ENCODE results near the gene ASIC1.

ASIC1 gene

GRCh38 chr12:50041062-50041860, 16.1 kb upstream of the ASIC1 start:
- DNase-seq (ENCODE audit: low read depth): no peak

DNA sequence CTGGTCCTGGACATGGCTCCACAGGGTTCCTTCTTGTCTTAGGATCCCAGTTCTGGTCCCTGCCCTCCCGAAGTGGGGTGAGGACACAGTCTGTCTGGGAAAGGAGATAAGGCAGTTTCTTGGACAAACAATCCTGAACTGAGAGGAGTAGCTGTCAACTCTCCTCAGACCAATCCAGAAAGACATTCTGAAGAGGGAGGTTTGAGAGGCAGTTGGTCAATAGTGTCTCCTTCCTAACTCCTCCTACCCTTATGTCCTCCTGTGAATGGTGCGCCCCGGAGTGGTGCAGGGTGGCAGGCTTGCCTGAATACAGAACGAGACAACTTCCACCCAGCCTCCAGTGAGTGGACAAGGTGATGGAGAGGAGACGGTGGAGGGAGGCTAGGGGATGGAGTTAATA, 15.4 kb upstream of the ASIC1 start:
- no peak for DNase-seq (ENCODE audit: low read depth)

DNA sequence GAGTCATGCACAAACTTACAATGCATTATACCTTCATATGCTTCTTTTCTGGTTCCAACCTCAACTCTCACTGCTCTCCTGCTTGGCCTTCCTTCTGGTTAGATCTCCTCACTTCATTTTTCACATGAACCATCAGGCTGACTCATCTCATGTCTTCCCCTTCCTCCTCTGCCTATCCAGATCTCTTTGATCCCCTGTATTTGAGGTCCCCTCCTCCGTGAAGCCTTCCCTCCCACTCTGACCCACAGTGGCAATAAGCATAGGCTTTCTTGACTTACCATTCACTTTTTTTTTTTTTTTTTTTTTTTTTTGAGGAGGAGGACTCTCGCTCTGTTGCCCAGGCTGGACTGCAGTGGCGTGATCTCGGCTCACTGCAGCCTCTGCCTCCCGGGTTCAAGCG, 14.7 kb upstream of the ASIC1 start:
- no peak for DNase-seq (ENCODE audit: low read depth)

DNA sequence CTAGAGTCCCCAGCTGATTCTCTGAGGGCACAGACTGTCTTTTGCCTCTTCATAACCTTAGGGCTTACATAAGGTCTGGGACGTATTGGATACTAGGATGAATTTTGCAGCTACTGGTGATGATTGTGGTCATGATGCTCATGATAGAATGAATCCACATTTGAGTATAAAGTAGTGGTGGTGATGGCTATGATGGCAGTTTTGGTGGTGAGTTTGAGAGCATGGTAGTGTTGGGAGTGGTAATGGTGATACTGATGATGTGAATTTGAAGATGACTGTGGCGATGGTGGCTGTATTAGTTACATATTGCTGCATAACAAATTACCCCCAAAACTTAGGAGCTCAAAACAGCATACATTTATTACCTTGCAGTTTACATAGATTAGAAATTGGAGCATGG, 14.1 kb upstream of the ASIC1 start:
- no peak for DNase-seq (ENCODE audit: low read depth)

DNA sequence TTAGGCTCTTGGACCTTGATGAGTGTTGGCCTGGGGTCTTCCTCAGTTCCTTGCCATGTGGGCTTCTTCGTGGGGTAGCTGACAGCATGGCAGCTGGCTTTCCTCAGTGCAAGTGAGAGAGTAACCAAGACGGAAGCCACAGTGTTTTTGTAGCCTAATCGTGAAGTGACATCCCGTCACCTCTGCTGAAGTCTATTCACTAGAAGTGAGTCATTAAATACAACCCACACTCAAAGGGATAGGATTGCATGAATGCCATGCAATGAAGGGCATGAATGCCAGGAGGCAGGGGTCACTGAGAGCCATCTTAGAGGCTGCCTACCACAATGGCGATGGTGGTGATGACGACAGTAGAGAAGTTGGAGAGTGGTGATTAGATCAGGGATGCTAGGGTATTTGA, 13.5 kb upstream of the ASIC1 start:
- no peak for DNase-seq (ENCODE audit: low read depth)

- no peak for DNase-seq (ENCODE audit: low read depth)
Observed at GRCh38 chr12:50047693-50048250, 9.6 kb upstream of the ASIC1 start.

DNA sequence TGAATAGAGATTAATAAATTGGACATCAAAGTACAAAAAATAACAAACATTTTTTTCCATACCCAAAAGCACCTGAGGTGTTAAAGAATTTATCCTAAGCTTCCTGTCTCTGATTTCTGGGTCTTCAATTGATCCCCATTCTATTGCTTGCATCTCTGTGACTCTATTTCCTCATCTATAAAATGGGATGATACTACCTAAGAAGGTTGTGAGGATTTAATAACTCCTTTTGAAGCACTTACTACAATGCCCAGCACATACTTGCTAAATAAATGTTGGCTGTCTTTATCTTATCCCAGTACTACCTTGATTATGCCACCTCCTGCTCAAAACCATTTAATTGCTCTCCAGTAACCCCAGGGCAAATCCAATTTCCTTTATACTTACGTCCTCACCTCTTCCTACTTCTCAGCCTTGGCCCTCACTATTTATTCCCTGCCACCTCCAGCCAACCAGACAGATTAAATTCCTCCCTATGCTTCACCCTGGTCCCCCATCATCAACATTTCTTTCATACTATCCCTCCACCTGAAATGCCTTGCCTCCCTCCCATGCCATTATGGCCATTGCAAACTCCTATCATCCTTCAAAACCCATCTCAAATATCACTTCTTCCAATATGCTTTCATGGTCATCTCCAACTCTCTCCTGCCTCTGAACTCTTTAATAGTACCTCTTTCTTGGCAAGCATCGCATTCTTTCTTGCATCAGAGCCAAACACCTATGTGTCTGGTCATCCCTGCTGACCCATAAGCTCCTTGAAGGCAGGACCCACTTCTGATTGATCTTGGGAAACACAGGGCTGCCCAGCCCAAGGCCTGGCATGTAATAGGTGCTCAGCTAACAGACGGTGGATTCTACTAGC, 7.9 kb upstream of the ASIC1 start:
- no peak for DNase-seq (ENCODE audit: low read depth)

- DNase-seq (ENCODE audit: low read depth): no peak
Observed at GRCh38 chr12:50050119-50050385, 7.3 kb upstream of the ASIC1 start.

GRCh38 chr12:50050410-50051098, 6.8 kb upstream of the ASIC1 start:
- DNase-seq (ENCODE audit: low read depth): peak; percentile 66

GRCh38 chr12:50051101-50051806, 6.1 kb upstream of the ASIC1 start:
- no peak for DNase-seq (ENCODE audit: low read depth)

DNA sequence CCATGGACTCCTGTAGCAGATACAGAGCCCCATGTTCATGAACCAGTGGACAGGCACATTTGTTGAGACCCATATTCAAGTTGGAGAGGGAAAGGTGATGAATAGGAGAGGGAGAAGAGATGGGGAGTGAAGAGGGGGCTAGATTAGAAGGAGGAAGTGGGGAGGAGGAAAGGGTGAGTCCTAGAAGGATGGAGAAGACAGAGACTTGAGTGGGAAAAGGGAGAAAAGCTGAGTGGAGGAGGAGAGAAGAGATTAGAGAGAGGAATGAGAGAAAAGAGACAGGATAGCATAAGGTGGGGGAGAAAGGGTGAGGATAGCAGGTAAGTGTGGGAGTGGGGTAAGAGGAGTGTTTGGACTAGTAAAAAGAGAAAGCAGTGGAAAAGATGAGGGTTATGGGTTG, 4.9 kb upstream of the ASIC1 start:
- DNase-seq (ENCODE audit: low read depth): no peak

DNA sequence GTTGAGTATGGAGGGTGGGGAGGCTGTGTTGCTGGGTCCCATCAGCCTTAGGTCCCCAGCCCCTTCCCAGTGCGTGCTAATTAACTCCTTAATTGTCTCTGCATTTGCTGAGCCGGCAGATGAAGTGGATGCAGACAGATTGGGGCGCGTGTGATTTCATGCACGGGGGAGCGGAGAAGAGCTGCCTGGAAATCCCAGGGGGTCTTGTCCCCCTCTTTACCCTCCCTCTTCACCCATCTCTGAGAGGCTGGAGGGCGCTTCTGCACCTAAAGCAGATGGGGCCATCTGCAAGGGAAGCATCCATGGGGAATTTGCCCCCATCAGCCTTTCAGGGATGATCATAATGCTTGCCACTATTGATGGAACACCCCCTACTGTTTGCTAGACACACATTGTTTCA, 4.4 kb upstream of the ASIC1 start:
- no peak for DNase-seq (ENCODE audit: low read depth)

GRCh38 chr12:50053583-50053982, 3.8 kb upstream of the ASIC1 start:
- DNase-seq (ENCODE audit: low read depth): no peak

- DNase-seq (ENCODE audit: low read depth): no peak
Observed at GRCh38 chr12:50055831-50056638, 1.4 kb upstream of the ASIC1 start.

DNA sequence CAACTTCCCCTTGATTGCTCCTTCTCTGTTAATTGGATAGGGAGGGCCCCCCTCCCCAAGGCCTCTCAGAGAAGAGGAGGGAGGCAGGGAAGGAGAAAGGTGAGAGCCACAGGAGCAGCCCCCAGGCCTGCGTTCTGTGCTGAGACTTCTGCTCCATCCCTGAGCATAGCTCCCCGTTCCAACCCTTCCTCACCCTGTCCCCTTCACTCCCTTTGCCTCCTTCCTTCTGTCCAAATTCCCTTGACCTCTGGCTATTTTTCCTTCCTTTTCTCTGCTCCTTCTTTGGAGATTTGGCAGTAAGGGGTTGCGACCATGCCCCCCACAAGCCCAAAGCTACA, 788 bp upstream of the ASIC1 start:
- DNase-seq (ENCODE audit: low read depth): no peak

DNA sequence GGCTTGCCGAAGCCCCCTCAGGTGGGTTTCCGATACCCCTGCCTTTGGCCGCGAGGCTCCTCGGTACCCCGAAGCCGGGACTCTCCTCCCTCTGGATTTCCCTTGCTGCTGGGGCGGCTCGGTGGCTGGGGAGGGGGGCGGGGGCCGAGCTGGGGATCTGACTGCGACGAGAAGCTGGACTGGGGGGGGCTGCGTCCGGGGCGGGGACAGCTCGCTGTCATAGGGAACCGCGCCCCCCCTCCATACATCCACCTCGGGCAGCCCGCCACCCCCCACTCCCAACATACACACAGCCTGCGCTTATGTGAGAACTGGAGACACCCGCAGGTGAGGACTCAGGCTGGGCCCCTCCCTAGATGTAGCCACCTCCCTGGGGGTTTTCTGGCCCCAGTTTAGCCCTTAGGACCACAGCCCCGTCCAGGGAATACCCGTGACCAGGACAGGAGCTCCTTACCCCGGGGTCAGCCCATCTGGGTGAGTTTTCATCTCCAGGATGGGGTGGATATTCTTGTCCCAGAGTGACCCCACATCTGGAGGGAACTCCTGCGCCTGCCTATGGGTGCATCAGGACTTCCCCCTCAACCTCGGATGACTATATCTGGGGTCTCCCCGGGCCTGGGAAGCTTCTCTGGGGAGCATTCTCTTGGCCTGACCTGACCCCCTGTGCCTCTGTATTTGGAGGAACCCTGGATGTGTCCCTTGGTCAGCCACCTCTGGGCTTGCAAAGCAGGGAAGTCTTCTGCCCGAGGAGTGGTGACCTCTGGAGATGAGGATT, 687 bp downstream of the ASIC1 start:
- no peak for DNase-seq (ENCODE audit: low read depth)

DNA sequence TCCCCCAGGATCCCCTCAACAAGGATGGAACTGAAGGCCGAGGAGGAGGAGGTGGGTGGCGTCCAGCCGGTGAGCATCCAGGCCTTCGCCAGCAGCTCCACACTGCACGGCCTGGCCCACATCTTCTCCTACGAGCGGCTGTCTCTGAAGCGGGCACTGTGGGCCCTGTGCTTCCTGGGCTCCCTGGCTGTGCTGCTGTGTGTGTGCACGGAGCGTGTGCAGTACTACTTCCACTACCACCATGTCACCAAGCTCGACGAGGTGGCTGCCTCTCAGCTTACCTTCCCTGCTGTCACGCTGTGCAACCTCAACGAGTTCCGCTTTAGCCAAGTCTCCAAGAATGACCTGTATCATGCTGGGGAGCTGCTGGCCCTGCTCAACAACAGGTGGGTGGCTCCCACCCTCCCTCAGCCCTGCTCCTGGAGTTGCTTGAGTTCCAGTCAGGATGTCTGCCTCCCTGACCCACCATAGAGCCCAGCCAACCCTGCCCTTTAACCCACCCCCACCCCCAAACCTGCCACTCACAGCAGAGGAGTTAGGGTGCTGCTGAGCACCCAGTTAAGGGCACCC, 1.4 kb downstream of the ASIC1 start:
- no peak for DNase-seq (ENCODE audit: low read depth)

DNA sequence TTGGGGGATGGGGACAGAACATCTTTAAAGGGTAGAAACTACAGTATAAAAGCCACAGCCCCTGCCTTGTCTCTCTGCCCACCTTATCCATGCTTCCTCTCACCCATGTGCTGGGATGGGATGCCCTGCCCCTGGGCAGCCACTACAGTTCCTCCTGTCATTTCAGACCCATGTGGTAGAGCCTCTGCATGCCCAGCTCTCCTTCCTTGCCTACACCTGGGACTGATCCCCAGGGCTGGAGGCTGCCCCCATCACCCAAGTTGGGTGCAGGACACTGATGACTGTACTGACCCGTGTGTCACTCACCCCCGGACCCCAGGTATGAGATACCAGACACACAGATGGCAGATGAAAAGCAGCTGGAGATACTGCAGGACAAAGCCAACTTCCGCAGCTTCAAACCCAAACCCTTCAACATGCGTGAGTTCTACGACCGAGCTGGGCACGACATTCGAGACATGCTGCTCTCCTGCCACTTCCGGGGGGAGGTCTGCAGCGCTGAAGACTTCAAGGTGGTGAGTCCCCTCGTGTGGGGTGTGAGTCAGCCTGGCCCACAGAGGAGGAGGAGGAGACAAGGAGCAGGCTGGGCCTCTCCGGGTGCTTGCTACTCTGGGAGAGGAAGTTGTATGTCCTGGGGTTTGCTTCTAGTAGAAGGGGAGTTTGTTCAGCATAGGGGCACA, 2.2 kb downstream of the ASIC1 start:
- no peak for DNase-seq (ENCODE audit: low read depth)

DNA sequence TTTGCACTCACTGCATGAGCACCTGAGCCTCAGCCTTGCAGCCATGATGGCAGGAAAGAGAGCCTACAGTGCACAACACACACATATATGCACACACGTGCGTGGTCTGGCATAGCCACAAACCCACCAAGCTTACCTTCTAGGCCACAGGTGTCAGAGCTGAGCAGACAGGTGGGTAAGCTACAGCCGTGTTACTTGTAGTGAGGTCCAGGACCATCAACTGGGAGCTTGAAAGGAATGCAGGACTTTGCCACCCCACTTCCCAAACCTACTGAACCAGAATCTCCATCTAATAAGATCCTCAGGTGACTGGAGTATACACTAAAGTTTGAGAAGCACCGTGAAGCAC, 2.7 kb downstream of the ASIC1 start:
- no peak for DNase-seq (ENCODE audit: low read depth)

- peak; percentile 28 for DNase-seq (ENCODE audit: low read depth)
Observed at GRCh38 chr12:50061171-50061570, 3.8 kb downstream of the ASIC1 start.
